Adrenal gland (tissue), 12 donors: ENCODE data around the gene DSCAML1. TPM values are rescaled to one million over a fixed set of nuclear protein-coding genes. Genes with fewer than 3 reads are reported as not detected.

ENCODE experiments used
- DNase-seq, 7 donors: peaks; one replicate each; pipeline ENCODE4 v3.0.0-alpha.2; 2019 to 2020
- H3K27ac ChIP-seq, 5 donors: fragments of 200-600 bp; sonication (generic) in 4 of 5; 1 replicate in 3 of 5; 2 replicates in 2 of 5; pipeline versions ENCODE4 v1.5.1 to v1.8.0; 2016 to 2020; ENCODE audit warnings: mild to moderate bottlenecking in 1 of 5
- H3K27me3 ChIP-seq: fragments of 200-600 bp; 2 replicates; pipeline ENCODE4 v1.8.0; 2021
- H3K36me3 ChIP-seq, 2 donors: fragments of 200-600 bp; replicated peaks in 1 of 2; 1 replicate in 1 of 2; 2 replicates in 1 of 2; pipeline versions ENCODE4 v1.5.1 to v1.8.0; 2018 to 2022
- H3K4me1 ChIP-seq, 2 donors: fragments of 200-600 bp; replicated peaks in 1 of 2; 1 replicate in 1 of 2; 2 replicates in 1 of 2; pipeline versions ENCODE4 v1.5.1 to v1.8.0; 2018 to 2021
- H3K4me3 ChIP-seq, 4 donors: fragments of 200-600 bp; sonication (generic) in 3 of 4; one replicate each; pipeline ENCODE4 v1.5.1; 2016 to 2018
- H3K9me3 ChIP-seq, 3 donors: fragments of 200-600 bp; sonication (generic) in 1 of 3; replicated peaks in 1 of 3; 1 replicate in 2 of 3; 2 replicates in 1 of 3; pipeline versions ENCODE4 v1.5.1 to v1.8.0; 2016 to 2021
- CTCF ChIP-seq, 6 experiments: fragments of 450-650 bp in 4 of 6; fragments of 200-600 bp in 2 of 6; sonication (generic) in 1 of 6; IDR thresholded peaks; 1 replicate in 5 of 6; 2 replicates in 1 of 6; pipeline versions ENCODE4 v1.5.1 to v1.8.0; 2016 to 2021; ENCODE audit warnings: antibody characterized with exemption in 6 of 6, mild to moderate bottlenecking in 2 of 6, moderate library complexity in 1 of 6
- POLR2A ChIP-seq, 2 donors: fragments of 450-650 bp; IDR thresholded peaks; one replicate each; pipeline ENCODE4 v1.6.1; 2017; ENCODE audit warnings: antibody characterized with exemption in 2 of 2, mild to moderate bottlenecking in 2 of 2, moderate library complexity in 1 of 2
- WGBS, 4 donors: extraction: QIAGEN DNeasy Blood & Tissue Kit in 2 of 4; methylation state at CpG; one replicate each; pipeline versions ENCODE4 v1.1.5 to v1.1.7; 2013 to 2017; 5-methylcytosine and 5-hydroxymethylcytosine counted together
- intact Hi-C, 2 donors: fragments of 100-400 bp; cut with DNase I; formaldehyde crosslinking; loops; one replicate each; pipeline versions ENCODE4 v1.14.1 to v1.15.0; 2022 to 2023
- polyA plus RNA-seq, 3 donors: library from polyadenylated mRNA; stranded (reverse); fragments of 200-250 nt in 2 of 3; fragments of 350-450 nt in 1 of 3; fragmentation: Illumina TruSeq in 1 of 3; extraction: RNeasy Lipid Tissue Mini Kit (QIAGEN cat#74804) in 1 of 3; gene quantifications; one replicate each; pipeline ENCODE4 v1.2.3, GENCODE V29; 2013 to 2014
- total RNA-seq, 9 donors: library from RNA; depleted of rRNA in 4 of 9; stranded (reverse); fragments of >200 nt in 4 of 9; fragments of 120-200 nt in 1 of 9; fragmentation: NEBNext Ultra II Directional in 1 of 9; extraction: Animal tissue kit (Norgen Biotek cat#: 25700) in 1 of 9; gene quantifications; one replicate each; pipeline versions ENCODE4 v1.1.0 to v1.2.4, GENCODE V29; 2013 to 2023
- donor health status: healthy with polysubstance abuse.
- donor health status: Bipolar disorder and iron deficiency.
- donor health status: DM: yes; HTN: yes; CAD: no.
- donor health status: DM: no; HTN: no; CAD: no.
- donor health status: DM: no; HTN: no; CAD: no.
- donor health status: DM: yes; HTN: yes; CAD: no.

DSCAML1 gene
- total and polyA plus RNA-seq, 12 donors: 0.09 to 1.9 (median 0.55) TPM; not detected in 1

DNA sequence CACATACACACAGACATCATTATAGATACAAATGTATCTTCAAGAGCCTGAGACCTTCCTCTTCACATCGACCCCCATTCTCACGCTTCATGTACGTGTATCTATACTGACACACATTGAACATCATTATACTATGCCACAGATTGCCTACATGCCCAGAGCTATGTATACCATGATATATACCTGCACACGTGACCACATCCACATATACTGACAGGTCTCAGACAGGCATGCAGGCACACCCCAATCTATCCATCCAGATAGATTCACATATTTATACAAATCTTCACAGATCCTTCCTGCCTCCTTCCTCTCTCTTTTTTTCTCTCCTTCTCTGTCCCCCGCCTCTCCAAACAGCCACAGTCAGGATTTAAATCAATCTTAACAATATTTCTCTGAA lies 329.2 kb downstream of the DSCAML1 start:
- WGBS, 4 donors: 62 to 85% (median 80%) methylated on average over 5 of the region's 5 CpGs

DNA sequence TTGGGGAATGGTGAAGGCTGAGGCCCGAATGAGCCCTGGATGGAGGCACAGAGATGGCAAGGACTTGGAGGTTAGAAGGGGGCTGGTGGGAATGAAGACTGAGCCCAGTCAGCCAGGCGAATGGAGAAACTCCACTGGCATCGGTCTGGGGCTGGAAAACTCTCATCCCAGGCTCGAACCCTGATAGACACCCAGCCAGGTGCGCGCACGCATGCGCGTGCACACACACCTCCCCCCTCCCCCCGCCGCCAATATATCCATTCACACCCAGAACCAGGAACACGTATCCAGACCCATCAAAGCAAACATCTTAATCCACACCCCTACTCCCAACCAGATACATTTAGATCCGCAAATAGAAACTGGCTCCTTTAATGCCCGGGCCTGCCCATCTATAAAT lies 330.1 kb downstream of the DSCAML1 start:
- Histone ChIP-seq H3K4me3 (no peak overlapping the region), H3K36me3 (no peaks in the 10 kb centered on the region), H3K27ac (no peak overlapping the region), H3K9me3 (no peaks in the 10 kb centered on the region), H3K4me1 (no peaks in the 10 kb centered on the region), H3K27me3 (no peaks in the 10 kb centered on the region)
- no peak for TF ChIP-seq CTCF (IDR thresholded peaks at IDR 0.05)
- TF ChIP-seq POLR2A (IDR thresholded peaks at IDR 0.05): no peak
- 79 to 89% (median 85%) methylated on average over 5 to 14 of the region's 14 CpGs for WGBS, 4 donors
- DNase-seq: no peak
- intact Hi-C loops: no loop called here

More for the DNA sequence above, 329.2 kb downstream of the DSCAML1 start:
- no peaks in the 10 kb centered on the region for H3K4me1 ChIP-seq
- DNase-seq: no peak
- H3K27ac ChIP-seq: no peak overlapping the region
- no peaks in the 10 kb centered on the region for H3K27me3 ChIP-seq
- H3K36me3 ChIP-seq: no peaks in the 10 kb centered on the region
- H3K4me3 ChIP-seq: no peak overlapping the region
- intact Hi-C loops: no loop called here
- no peaks in the 10 kb centered on the region for H3K9me3 ChIP-seq
- TF ChIP-seq POLR2A (IDR thresholded peaks at IDR 0.05) (no peak), CTCF (IDR thresholded peaks at IDR 0.05) (no peak)

DNA sequence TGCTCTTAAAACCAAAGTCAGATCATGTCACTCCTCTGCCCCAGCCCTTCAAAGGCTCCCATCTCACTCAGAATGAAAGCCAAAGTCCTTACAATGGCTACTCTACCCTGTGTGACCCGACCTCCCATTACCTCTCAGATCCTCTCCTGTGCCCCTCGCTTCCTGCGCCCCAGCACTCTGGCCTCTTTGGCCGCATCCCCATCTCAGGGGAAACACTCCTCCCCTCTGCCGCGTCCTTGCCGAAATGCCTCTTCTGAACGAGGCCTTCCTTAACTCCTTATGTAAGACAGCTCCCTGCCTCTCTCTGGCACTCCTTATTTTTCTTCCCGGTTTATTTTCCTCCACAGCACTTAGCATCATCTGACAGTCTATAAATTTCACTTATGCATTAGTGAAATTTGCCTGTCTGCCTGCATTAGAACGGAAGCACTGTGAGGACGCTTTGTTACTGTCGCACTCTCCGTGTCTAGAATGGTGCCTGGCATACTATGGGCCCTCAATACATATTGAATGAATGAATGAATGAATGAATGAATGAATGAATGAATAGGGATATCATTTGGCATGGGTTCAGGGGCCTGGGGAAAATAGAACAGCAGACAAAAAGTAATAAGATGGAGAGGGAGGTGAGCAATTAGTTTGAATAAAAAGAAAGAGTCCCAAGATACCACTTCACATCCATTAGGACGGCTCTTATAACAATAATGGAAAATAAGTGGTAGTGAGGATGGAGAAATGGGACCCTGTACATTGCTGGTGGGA lies 331.6 kb downstream of the DSCAML1 start:
- 79 to 84% (median 81%) methylated on average over 14 of the region's 14 CpGs for WGBS, 4 donors
- no peak for DNase-seq
- intact Hi-C loops: no loop called here

GRCh38 chr11:117464778-117465177 lies 332.2 kb downstream of the DSCAML1 start:
- DNase-seq: no peak
- TF ChIP-seq CTCF (IDR thresholded peaks at IDR 0.05) (no peak), POLR2A (IDR thresholded peaks at IDR 0.05) (no peak)
- Histone ChIP-seq H3K4me1 (no peaks in the 10 kb centered on the region), H3K27ac (no peak overlapping the region), H3K9me3 (no peaks in the 10 kb centered on the region), H3K36me3 (no peaks in the 10 kb centered on the region), H3K4me3 (no peak overlapping the region), H3K27me3 (no peaks in the 10 kb centered on the region)
- 90 to 94% (median 91%) methylated on average over 2 to 13 of the region's 13 CpGs for WGBS, 4 donors
- intact Hi-C loops: no loop called here

More for the DNA sequence above, 331.6 kb downstream of the DSCAML1 start:
- H3K36me3 ChIP-seq: no peaks in the 10 kb centered on the region
- no peaks in the 10 kb centered on the region for H3K9me3 ChIP-seq
- H3K27ac ChIP-seq: no peak overlapping the region
- TF ChIP-seq POLR2A (IDR thresholded peaks at IDR 0.05) (no peak), CTCF (IDR thresholded peaks at IDR 0.05) (no peak)
- no peaks in the 10 kb centered on the region for H3K27me3 ChIP-seq
- no peaks in the 10 kb centered on the region for H3K4me1 ChIP-seq
- H3K4me3 ChIP-seq: no peak overlapping the region
